Activated CD4-positive, alpha-beta T cell treated with anti-CD3 and anti-CD28 coated beads, Interleukin-2, amount 10 ng/mL, durations not matched to agents 24 days and 14 days (primary cell): ENCODE results near the gene CDC45. TPM values are rescaled to one million over a fixed set of nuclear protein-coding genes. Genes with fewer than 3 reads are reported as not detected.

Experiments
- DNase-seq: peaks from one replicate; pipeline ENCODE4 v3.0.0; 2022
- H3K27ac Mint-ChIP-seq: one replicate; pipeline ENCODE4 v1.8.0; 2022; ENCODE audit warnings: mild to moderate bottlenecking, mixed read lengths
- H3K27me3 Mint-ChIP-seq: one replicate; pipeline ENCODE4 v1.8.0; 2022; ENCODE audit warnings: mixed read lengths
- H3K36me3 Mint-ChIP-seq: one replicate; pipeline ENCODE4 v1.8.0; 2022; ENCODE audit warnings: low read depth, mild to moderate bottlenecking, mixed read lengths
- H3K4me1 Mint-ChIP-seq: one replicate; pipeline ENCODE4 v1.8.0; 2021; ENCODE audit warnings: mixed read lengths
- H3K4me3 Mint-ChIP-seq: one replicate; pipeline ENCODE4 v1.8.0; 2022; ENCODE audit warnings: mild to moderate bottlenecking, moderate library complexity, mixed read lengths
- H3K9me3 Mint-ChIP-seq: one replicate; pipeline ENCODE4 v1.8.0; 2021; ENCODE audit warnings: mixed read lengths
- intact Hi-C: fragments of 100-400 bp; cut with micrococcal nuclease; formaldehyde crosslinking; loops from one replicate; pipeline ENCODE4 v1.15.1; 2023
- total RNA-seq: library from RNA; stranded (reverse); gene quantifications from 2 replicates; pipeline ENCODE4 v1.2.3, GENCODE V29; 2022

The CDC45 gene
- total RNA-seq, 1 donor from 2014 or later: 123 TPM

- peaks cover 30% of the 10 kb centered on the region for H3K36me3 Mint-ChIP-seq
Observed at GRCh38 chr22:19499880-19500242, 20.1 kb downstream of the CDC45 start.

DNA sequence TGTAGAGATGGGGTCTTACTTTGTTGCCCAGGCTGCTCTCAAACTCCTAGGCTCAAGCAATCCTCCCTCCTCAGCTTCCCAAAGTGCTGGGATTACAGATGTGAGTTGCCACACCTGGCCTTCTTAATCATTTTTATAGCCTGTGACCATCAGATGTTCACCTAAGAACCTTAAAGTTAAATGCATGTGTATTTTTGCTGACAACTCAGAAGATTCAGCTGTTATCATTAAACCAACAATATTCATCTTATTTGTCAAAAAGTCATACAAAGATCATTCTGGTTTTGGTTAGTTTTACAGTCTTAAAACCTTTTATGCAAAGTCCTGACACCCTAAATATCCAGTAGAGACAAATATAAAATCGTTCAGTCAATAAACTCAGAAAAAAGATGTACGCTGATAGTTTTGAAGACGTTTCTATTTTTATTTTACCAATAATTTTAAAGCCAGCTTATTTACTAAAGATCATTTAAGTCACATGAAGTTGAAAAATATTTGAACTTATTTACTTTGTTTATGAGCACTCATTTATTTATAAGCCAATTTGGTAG lies 22.3 kb downstream of the CDC45 start:
- no peaks in the 10 kb centered on the region for H3K27me3 Mint-ChIP-seq
- no peak for DNase-seq
- H3K36me3 Mint-ChIP-seq: peaks cover 34% of the 10 kb centered on the region
- H3K9me3 Mint-ChIP-seq: no peaks in the 10 kb centered on the region
- intact Hi-C loops: no loop called here
- no peak overlapping the region for H3K27ac Mint-ChIP-seq
- peaks cover 24% of the 10 kb centered on the region for H3K4me1 Mint-ChIP-seq
- H3K4me3 Mint-ChIP-seq: no peak overlapping the region

More at GRCh38 chr22:19499880-19500242, 20.1 kb downstream of the CDC45 start:
- Mint-ChIP-seq H3K27ac (no peak overlapping the region), H3K4me1 (peaks cover 14% of the 10 kb centered on the region), H3K27me3 (no peaks in the 10 kb centered on the region), H3K4me3 (no peak overlapping the region), H3K9me3 (no peaks in the 10 kb centered on the region)
- DNase-seq: no peak
- intact Hi-C loops: no loop called here

- intact Hi-C loops: no loop called here
- Mint-ChIP-seq H3K9me3 (no peaks in the 10 kb centered on the region), H3K4me3 (no peak overlapping the region), H3K36me3 (peaks cover 32% of the 10 kb centered on the region), H3K27me3 (no peaks in the 10 kb centered on the region), H3K4me1 (peaks cover 24% of the 10 kb centered on the region), H3K27ac (peak overlapping the region; percentile 63)
- DNase-seq: no peak
Observed at GRCh38 chr22:19503367-19503766, 23.6 kb downstream of the CDC45 start.

DNA sequence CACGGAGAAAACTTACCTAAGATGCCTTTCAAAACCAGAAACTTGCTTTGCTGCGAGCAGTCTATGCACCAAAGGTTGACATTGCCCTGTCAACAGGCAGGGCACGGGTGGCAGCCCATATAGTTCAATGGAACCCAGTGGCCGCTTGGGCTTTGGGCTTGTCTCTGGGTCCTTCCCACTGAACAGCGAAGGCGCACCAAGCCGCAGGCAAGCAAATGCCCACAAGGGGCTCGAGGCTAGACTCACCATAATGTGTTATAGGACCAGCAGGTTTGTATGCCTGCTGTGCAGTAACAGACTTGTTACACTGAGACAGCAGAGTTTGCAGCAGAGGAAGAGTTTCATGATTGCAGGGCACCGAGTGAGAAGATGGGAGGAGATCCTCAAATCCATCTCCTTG lies 24.1 kb downstream of the CDC45 start:
- intact Hi-C loops: no loop called here
- H3K9me3 Mint-ChIP-seq: no peaks in the 10 kb centered on the region
- no peak overlapping the region for H3K4me3 Mint-ChIP-seq
- DNase-seq: no peak
- H3K36me3 Mint-ChIP-seq: peaks cover 32% of the 10 kb centered on the region
- H3K27me3 Mint-ChIP-seq: no peaks in the 10 kb centered on the region
- no peak overlapping the region for H3K27ac Mint-ChIP-seq
- peaks cover 24% of the 10 kb centered on the region for H3K4me1 Mint-ChIP-seq

DNA sequence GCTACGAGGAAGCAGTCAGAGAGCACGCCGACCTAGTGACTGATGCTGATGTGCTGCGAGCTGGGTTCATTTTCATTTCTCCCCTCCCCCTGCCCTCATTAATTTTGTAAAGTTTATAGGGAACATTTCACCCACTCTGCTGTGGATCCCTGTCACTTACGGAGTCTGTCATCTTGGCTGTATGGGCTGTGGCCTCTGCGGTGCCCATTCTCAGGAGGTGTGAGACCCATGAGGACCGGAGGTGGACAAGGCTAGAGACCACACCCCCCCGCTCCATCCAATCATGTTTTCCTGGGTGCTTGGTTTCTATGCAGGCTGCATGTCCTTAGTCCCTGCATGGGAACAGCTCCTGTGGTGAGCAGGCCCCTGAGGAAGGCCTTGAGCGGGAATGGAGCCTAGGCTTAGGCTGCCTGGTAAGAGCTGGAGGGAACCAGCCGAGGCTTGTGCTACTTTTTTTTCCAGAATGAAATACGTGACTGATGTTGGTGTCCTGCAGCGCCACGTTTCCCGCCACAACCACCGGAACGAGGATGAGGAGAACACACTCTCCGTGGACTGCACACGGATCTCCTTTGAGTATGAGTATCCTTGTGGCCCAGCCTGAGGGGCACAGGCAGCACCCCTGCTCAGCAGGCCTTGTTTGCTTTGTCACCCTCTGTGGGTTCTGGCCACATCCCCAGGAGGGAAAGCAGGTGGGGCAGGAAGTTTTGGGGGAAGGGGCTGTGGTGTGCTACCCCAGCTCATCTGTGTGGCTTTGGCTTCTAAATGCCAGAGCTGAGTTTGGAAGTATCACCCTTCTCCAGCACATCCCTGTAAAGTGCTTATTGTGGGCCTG lies 25.4 kb downstream of the CDC45 start:
- Mint-ChIP-seq H3K4me1 (peaks cover 24% of the 10 kb centered on the region), H3K4me3 (peak overlapping the region; percentile 51), H3K27me3 (no peaks in the 10 kb centered on the region), H3K36me3 (peaks cover 35% of the 10 kb centered on the region), H3K9me3 (no peaks in the 10 kb centered on the region), H3K27ac (peak overlapping the region; percentile 49)
- DNase-seq: peak; percentile 74
- intact Hi-C loops: no loop called here

DNA sequence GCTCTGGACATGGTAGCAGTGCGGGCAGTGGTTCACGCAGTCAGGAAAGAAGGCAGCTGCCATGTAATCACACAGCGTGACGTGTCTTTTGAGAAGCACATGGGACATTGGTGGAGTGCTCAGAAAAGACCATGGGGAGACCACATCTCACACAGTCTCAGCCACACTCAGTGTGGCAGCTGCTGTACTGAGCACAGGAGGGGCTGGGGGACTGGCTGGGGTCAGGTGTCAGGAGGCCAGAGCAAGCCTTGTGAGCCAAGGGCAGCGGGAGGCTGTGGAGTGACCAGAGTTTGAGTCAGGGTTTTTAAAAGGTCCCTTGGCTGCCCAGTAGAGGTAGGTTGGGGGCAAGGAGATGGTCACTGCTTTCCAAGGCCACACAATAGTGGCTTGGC lies 26.0 kb downstream of the CDC45 start:
- Mint-ChIP-seq H3K9me3 (no peaks in the 10 kb centered on the region), H3K36me3 (peaks cover 32% of the 10 kb centered on the region), H3K27ac (peak overlapping the region; percentile 39), H3K4me1 (peaks cover 24% of the 10 kb centered on the region), H3K4me3 (peak overlapping the region; percentile 51), H3K27me3 (no peaks in the 10 kb centered on the region)
- intact Hi-C loops: no loop called here
- DNase-seq: no peak

GRCh38 chr22:19506212-19506611 lies 26.5 kb downstream of the CDC45 start:
- Mint-ChIP-seq H3K36me3 (peaks cover 36% of the 10 kb centered on the region), H3K4me1 (peaks cover 24% of the 10 kb centered on the region), H3K9me3 (no peaks in the 10 kb centered on the region), H3K4me3 (no peak overlapping the region), H3K27ac (peak overlapping the region; percentile 20), H3K27me3 (no peaks in the 10 kb centered on the region)
- no peak for DNase-seq
- intact Hi-C loops: no loop called here

GRCh38 chr22:19507534-19507861 lies 27.8 kb downstream of the CDC45 start:
- Mint-ChIP-seq H3K27ac (peak overlapping the region; percentile 20), H3K36me3 (peaks cover 45% of the 10 kb centered on the region), H3K9me3 (no peaks in the 10 kb centered on the region), H3K4me1 (peaks cover 24% of the 10 kb centered on the region), H3K27me3 (no peaks in the 10 kb centered on the region), H3K4me3 (no peak overlapping the region)
- intact Hi-C loops: no loop called here
- DNase-seq: no peak

DNA sequence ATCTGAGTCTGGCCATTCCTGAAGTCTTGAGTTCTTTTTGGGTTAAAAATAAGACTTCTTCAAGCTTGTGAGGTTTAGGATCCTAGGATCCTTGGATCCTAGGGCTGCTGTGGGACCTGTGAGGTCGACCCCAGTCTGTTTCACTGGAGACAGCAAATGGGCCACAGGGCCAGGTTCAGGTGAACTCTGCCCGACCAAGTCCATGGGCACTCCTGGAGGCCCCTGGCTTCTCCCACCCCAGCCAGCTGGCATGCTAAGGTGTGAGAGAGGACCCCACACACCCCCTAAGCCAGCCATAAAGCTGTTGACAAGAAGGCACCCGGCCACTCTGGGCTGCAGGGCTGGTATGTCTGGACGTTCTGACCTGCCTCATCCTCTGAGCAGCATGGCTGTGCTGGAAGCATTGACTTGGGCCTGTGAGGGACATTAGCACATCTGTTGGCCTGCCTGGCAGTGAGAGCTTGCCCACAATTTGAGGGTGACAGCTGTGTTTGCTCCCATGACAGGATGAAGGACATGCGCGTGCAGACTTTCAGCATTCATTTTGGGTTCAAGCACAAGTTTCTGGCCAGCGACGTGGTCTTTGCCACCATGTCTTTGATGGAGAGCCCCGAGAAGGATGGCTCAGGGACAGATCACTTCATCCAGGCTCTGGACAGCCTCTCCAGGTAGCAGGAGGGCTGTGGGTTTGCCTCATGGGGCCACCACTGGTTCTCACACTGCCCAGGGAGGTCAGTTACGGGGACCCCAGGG lies 28.5 kb downstream of the CDC45 start:
- peaks cover 50% of the 10 kb centered on the region for H3K36me3 Mint-ChIP-seq

GRCh38 chr22:19509191-19509590 lies 29.5 kb downstream of the CDC45 start:
- no peaks in the 10 kb centered on the region for H3K27me3 Mint-ChIP-seq
- H3K4me1 Mint-ChIP-seq: peaks cover 24% of the 10 kb centered on the region
- peaks cover 57% of the 10 kb centered on the region for H3K36me3 Mint-ChIP-seq
- intact Hi-C loops: no loop called here
- H3K27ac Mint-ChIP-seq: no peak overlapping the region
- no peaks in the 10 kb centered on the region for H3K9me3 Mint-ChIP-seq
- H3K4me3 Mint-ChIP-seq: no peak overlapping the region
- DNase-seq: no peak

More for the DNA sequence above, 28.5 kb downstream of the CDC45 start:
- H3K4me1 Mint-ChIP-seq: peaks cover 24% of the 10 kb centered on the region
- H3K4me3 Mint-ChIP-seq: no peak overlapping the region
- H3K9me3 Mint-ChIP-seq: no peaks in the 10 kb centered on the region
- intact Hi-C loops: no loop called here
- DNase-seq: no peak
- H3K27me3 Mint-ChIP-seq: no peaks in the 10 kb centered on the region
- H3K27ac Mint-ChIP-seq: no peak overlapping the region

- Mint-ChIP-seq H3K27me3 (no peaks in the 10 kb centered on the region), H3K4me1 (peaks cover 18% of the 10 kb centered on the region), H3K9me3 (no peaks in the 10 kb centered on the region), H3K36me3 (peaks cover 58% of the 10 kb centered on the region), H3K27ac (no peak overlapping the region), H3K4me3 (no peak overlapping the region)
- intact Hi-C loops: no loop called here
- DNase-seq: no peak
Observed at GRCh38 chr22:19509923-19510322, 30.2 kb downstream of the CDC45 start.

DNA sequence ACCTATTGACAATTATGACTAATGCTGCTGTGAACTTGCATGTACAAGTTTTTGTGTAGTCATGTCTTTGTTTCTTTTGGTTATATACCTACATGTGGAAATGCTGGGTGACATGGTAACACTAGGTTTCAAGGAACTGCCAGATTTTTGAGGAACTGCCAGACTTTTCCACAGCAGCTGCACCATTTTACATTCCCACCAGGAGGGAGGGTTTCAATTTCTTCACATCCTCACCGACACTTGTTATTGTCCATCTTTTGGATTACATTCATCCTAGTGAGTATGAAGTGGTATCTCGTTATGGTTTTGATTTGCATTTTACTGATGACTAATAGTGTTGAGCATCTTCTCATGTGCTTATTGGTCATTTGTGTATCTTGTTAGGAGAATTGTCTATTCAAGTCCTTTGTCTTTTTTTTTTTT lies 31.2 kb downstream of the CDC45 start:
- no peaks in the 10 kb centered on the region for H3K9me3 Mint-ChIP-seq
- H3K27me3 Mint-ChIP-seq: no peaks in the 10 kb centered on the region
- intact Hi-C loops: no loop called here
- H3K36me3 Mint-ChIP-seq: peaks cover 59% of the 10 kb centered on the region
- H3K4me3 Mint-ChIP-seq: no peak overlapping the region
- H3K4me1 Mint-ChIP-seq: peaks cover 8% of the 10 kb centered on the region
- no peak for DNase-seq
- no peak overlapping the region for H3K27ac Mint-ChIP-seq

DNA sequence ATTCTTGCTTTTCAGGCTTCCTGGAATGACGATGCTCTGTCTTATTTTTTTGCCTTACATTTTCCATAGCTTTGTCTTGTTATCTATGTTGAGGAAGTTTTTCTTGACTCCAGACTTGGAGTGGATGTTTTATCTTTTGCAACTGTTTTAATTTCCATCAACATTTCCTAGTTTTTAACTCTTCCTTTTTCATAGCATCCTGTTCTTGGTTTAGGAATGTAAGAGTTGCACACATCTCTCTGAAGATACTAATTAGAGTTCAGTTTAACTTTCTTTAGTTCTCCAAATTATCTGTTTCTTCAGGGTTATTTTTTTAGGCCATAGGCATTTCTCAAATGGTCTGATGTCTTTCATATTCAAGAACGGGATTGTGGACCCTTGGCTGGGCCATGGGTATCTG lies 34.1 kb downstream of the CDC45 start:
- intact Hi-C loops: no loop called here
- H3K4me3 Mint-ChIP-seq: no peak overlapping the region
- peaks cover 4% of the 10 kb centered on the region for H3K4me1 Mint-ChIP-seq
- peaks cover 54% of the 10 kb centered on the region for H3K36me3 Mint-ChIP-seq
- no peaks in the 10 kb centered on the region for H3K27me3 Mint-ChIP-seq
- no peak for DNase-seq
- H3K9me3 Mint-ChIP-seq: no peaks in the 10 kb centered on the region
- H3K27ac Mint-ChIP-seq: no peak overlapping the region

- no peak overlapping the region for H3K27ac Mint-ChIP-seq
- no peaks in the 10 kb centered on the region for H3K27me3 Mint-ChIP-seq
- H3K4me1 Mint-ChIP-seq: peaks cover 4% of the 10 kb centered on the region
- no peak for DNase-seq
- intact Hi-C loops: no loop called here
- H3K36me3 Mint-ChIP-seq: peaks cover 51% of the 10 kb centered on the region
- H3K4me3 Mint-ChIP-seq: no peak overlapping the region
- H3K9me3 Mint-ChIP-seq: no peaks in the 10 kb centered on the region
Observed at GRCh38 chr22:19514831-19515565, 35.3 kb downstream of the CDC45 start.
